GM12865 (cell line): ENCODE results near the gene ZNF219.

Experiments
- DNase-seq: peaks from one replicate; pipeline ENCODE4 v3.0.0; 2010; ENCODE audit warnings: low read depth
- H3K4me3 ChIP-seq: 2 replicates; pipeline ENCODE4 v1.5.1; 2011; ENCODE audit warnings: mild to moderate bottlenecking, low read depth, low read length, control low read depth
- TF ChIP-seq, protein P1 (sequence below): IDR thresholded peaks from 2 replicates; pipeline ENCODE4 v1.5.1; 2011; ENCODE audit warnings: low read length, control low read depth, low read depth, inconsistent platforms; ENCODE audit not compliant: insufficient read depth; ENCODE audit errors: missing control alignments

ZNF219 gene

GRCh38 chr14:21072781-21073339, 25.6 kb downstream of the ZNF219 start:
- DNase-seq: no peak
- no peak overlapping the region for H3K4me3 ChIP-seq

DNA sequence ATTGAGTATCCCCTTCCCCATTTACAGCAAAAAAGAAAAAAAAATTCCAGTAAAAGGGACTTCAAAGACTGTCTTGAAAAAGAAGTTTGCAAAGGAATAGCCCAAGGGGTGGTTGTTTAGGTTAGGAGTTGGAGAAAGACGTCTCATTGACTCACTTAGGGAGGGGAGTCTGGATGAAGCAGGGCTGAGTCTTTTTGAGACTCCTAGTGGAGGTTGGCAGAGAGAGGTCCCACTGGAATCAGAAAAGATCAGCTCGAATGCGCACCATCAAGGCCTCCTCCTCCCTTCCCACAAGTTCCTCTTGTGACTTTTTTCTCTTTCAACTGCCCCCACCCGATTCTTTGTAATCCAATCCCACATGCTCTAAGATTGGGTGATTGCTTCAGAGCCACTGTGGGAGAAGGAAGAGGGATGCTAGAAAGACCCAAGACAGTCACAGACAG, 26.4 kb downstream of the ZNF219 start:
- no peak overlapping the region for H3K4me3 ChIP-seq
- DNase-seq: no peak
- TF ChIP-seq, protein P1, sequence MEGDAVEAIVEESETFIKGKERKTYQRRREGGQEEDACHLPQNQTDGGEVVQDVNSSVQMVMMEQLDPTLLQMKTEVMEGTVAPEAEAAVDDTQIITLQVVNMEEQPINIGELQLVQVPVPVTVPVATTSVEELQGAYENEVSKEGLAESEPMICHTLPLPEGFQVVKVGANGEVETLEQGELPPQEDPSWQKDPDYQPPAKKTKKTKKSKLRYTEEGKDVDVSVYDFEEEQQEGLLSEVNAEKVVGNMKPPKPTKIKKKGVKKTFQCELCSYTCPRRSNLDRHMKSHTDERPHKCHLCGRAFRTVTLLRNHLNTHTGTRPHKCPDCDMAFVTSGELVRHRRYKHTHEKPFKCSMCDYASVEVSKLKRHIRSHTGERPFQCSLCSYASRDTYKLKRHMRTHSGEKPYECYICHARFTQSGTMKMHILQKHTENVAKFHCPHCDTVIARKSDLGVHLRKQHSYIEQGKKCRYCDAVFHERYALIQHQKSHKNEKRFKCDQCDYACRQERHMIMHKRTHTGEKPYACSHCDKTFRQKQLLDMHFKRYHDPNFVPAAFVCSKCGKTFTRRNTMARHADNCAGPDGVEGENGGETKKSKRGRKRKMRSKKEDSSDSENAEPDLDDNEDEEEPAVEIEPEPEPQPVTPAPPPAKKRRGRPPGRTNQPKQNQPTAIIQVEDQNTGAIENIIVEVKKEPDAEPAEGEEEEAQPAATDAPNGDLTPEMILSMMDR: no peak

More at GRCh38 chr14:21072781-21073339, 25.6 kb downstream of the ZNF219 start:
- TF ChIP-seq, protein P1: no peak

- TF ChIP-seq, protein P1: no peak
- DNase-seq: peak; percentile 86
Measured at GRCh38 chr14:21071225-21072030, 27.0 kb downstream of the ZNF219 start.

DNA sequence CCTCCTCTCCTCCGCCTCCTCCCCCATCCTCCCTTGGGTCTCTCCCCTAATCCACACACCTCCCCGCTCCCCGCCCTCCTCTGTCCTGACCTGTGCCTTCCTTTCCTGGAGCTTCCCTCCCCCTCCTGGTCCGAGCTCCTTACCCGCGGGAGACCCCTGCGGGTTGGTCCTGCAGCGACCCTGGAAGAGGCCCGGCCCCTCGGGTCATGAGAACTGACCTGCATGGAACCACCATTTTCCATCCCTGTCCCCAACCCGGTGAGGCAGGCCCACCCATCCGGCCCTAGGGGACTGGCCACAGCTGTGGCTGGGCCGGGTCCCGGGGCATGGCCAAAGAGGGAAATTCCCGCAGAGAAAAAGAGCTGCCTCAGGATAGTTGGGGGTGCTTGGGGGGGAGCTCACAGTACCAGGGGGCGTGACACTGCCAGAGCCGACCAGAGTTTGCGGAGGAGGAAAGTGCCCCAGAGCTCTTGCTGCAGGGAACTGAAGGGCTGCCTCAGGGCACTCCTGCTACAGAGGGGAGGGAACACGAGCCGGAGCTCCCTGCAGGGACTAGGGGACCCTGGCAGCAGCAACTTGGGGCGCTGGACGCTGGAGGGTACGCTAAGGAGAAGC, 27.7 kb downstream of the ZNF219 start:
- peak overlapping the region; percentile 48 for H3K4me3 ChIP-seq
- TF ChIP-seq, protein P1: no peak
- DNase-seq: no peak

More at GRCh38 chr14:21071225-21072030, 27.0 kb downstream of the ZNF219 start:
- peak overlapping the region; percentile 48 for H3K4me3 ChIP-seq

DNA sequence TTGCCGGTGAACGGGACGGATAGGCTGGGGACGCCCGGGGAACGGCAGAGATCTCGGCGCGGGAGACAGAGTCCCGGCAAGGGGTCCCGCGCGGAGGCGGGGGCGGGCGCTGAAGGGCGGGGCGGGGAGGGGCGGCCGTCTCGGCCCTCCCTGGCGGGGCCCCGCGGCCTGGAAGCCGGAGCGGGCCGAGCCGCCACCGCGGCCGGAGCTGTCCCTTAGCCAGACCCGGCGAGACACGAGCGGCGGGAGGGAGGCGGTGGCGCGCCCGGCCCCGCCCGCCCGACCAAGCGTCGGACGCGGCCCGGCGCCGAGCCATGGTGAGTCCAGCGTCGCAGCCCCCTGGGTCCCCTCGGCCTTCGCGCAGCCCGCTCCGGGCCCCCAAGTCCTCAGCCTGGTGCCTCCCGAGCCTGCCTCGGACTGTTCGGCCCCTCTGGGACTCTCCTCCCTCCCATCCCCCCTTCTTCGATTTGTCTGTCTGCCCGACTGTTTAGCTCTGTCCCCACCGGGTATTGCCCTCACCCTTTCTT, 28.3 kb downstream of the ZNF219 start, which contains the start of gene ARHGEF40:
Gene ARHGEF40 (plus strand): TSS at position 222 of the 527 bp plus-strand sequence. CDS start 93 bp downstream, at position 315.
- H3K4me3 ChIP-seq: peak within 1 kb of the TSS; percentile 48
- TF ChIP-seq, protein P1: no peak
- no peak for DNase-seq

GRCh38 chr14:21069388-21070082, 28.9 kb downstream of the ZNF219 start:
- no peak for DNase-seq

More at GRCh38 chr14:21069388-21070082, 28.9 kb downstream of the ZNF219 start:
- TF ChIP-seq, protein P1: no peak
- H3K4me3 ChIP-seq: no peak overlapping the region; the same call in 1 of the 2 replicates
